Measurements from ENCODE around the gene THSD4. TPM values are rescaled to one million over a fixed set of nuclear protein-coding genes. Genes with fewer than 3 reads are reported as not detected.

The THSD4 gene
- total RNA-seq, 1 donor = 15.6 TPM

DNA sequence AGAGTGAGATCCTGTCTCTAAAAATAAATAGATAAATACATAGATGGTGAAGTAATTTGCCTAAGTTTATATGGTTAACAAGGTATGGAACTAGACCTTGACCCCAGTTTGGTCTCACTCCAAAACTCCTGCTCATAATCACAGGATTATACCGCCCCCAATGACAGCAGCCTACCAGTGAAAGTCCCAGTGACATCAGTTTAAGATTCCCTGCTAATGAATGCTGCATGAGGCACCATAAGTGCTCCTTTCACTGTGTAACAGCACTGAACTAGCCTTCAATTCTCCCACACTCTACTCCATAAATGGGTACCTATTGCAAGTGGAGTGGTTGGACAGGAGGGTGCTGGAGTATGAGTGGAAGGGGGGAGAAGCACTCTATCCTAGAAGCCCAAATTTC lies 23.7 kb upstream of the THSD4 start:
- no peak overlapping the region for H3K27ac ChIP-seq (ENCODE audit: low read depth, low read length)
- H3K4me3 ChIP-seq (ENCODE audit: insufficient read depth, low read length) = no peak overlapping the region
- no peaks in the 10 kb centered on the region for H3K36me3 ChIP-seq (ENCODE audit: insufficient read depth, low read length)
- no peaks in the 10 kb centered on the region for H3K9me3 ChIP-seq (ENCODE audit: low read depth, low read length)
- H2AFZ ChIP-seq (ENCODE audit: low read length) = no peak overlapping the region
- TF ChIP-seq, protein P1, sequence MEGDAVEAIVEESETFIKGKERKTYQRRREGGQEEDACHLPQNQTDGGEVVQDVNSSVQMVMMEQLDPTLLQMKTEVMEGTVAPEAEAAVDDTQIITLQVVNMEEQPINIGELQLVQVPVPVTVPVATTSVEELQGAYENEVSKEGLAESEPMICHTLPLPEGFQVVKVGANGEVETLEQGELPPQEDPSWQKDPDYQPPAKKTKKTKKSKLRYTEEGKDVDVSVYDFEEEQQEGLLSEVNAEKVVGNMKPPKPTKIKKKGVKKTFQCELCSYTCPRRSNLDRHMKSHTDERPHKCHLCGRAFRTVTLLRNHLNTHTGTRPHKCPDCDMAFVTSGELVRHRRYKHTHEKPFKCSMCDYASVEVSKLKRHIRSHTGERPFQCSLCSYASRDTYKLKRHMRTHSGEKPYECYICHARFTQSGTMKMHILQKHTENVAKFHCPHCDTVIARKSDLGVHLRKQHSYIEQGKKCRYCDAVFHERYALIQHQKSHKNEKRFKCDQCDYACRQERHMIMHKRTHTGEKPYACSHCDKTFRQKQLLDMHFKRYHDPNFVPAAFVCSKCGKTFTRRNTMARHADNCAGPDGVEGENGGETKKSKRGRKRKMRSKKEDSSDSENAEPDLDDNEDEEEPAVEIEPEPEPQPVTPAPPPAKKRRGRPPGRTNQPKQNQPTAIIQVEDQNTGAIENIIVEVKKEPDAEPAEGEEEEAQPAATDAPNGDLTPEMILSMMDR (IDR thresholded peaks at IDR 0.05; ENCODE audit: extremely low read depth, low read depth, low read length) = no peak
- H3K27me3 ChIP-seq (ENCODE audit: insufficient read depth, low read length) = no peaks in the 10 kb centered on the region
- H4K20me1 ChIP-seq (ENCODE audit: insufficient read depth, low read length) = no peaks in the 10 kb centered on the region
- no peak for DNase-seq (ENCODE audit: insufficient read length, low spot score, missing footprints)
- H3K79me2 ChIP-seq (ENCODE audit: insufficient read depth, low read length) = no peaks in the 10 kb centered on the region
- no peak overlapping the region for H3K4me2 ChIP-seq (ENCODE audit: insufficient read depth, low read length)
- peaks cover 18% of the 10 kb centered on the region for H3K4me1 ChIP-seq (ENCODE audit: insufficient read depth, low read length)

DNA sequence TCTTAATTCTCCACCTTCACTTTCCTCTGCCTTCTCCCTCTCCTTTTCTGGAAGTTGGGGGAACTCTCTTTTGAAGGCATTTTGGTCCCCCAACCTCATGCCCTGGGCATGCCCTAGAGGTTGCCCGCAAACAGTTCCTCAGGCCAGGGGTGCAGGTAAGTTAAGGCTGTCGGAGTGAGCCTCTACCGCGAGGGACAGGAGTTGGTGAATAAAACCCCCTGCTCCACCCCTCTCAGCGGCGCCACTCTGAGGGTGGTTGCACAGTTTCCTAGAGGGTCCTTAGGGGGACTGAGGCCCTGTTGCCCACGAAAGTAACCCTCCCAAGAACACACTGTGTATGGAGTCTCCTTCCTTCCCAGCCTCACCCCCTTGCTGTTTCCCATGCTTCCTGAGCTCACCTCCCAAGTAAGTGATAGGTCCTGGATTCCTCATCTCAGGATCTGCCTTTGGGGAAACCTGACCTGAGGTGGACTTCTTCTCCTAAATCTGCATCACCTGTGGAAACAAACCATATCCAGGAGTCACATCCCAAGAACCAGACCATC lies 23.1 kb upstream of the THSD4 start:
- Histone ChIP-seq H3K9me3 (ENCODE audit: low read depth, low read length) (no peaks in the 10 kb centered on the region), H2AFZ (ENCODE audit: low read length) (no peak overlapping the region), H3K4me2 (ENCODE audit: insufficient read depth, low read length) (no peak overlapping the region), H3K4me1 (ENCODE audit: insufficient read depth, low read length) (peaks cover 23% of the 10 kb centered on the region), H3K27ac (ENCODE audit: low read depth, low read length) (no peak overlapping the region), H3K4me3 (ENCODE audit: insufficient read depth, low read length) (no peak overlapping the region), H3K79me2 (ENCODE audit: insufficient read depth, low read length) (no peaks in the 10 kb centered on the region), H4K20me1 (ENCODE audit: insufficient read depth, low read length) (no peaks in the 10 kb centered on the region), H3K36me3 (ENCODE audit: insufficient read depth, low read length) (no peaks in the 10 kb centered on the region), H3K27me3 (ENCODE audit: insufficient read depth, low read length) (no peaks in the 10 kb centered on the region)
- DNase-seq (ENCODE audit: insufficient read length, low spot score, missing footprints) = no peak
- TF ChIP-seq, protein P1 (IDR thresholded peaks at IDR 0.05; ENCODE audit: extremely low read depth, low read depth, low read length) = no peak

DNA sequence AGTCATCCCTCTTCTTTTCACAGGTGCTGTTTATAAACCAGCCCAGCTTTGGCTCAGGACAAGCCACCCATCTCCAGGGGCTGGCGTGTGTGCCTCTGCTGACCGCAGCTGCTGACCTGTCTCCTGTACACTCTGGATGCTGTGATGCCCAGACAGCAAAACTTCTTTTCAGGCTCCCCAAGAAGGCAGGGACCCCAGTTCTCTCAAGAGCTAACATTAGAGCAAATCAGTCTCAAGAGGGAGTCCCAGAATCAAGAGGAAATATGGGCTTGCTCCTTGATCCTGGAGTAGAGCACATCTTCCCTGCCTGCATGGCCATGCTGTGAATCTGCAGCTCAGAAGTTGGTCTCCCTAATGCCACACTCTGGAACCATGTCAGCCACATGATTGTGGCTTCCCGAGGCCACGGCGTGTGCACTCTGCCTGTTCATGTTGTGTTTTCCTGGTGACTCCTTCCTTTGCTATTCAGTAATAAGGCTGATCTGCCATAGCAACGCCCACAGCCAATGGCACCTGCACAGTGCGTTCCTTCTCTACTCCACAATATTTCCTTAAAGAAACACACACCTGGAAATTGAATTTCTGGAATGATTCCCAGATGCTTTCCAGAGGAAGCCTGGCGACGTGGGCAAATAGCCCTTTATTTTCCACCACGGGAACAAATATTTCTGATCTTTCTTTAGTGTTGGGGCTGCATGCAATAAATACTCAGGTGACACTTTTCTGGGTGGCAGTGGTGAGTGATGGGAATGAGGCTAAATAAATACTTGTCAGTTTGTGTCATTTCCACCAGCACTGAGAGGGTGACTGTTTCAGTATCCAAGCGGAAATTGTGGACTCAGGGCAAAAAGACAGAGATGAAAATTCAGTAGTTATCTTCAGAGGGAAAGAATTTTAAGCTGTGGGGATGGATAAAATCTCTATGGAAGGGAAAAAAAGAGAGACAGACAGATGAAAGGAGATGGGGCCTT lies 21.9 kb upstream of the THSD4 start:
- Histone ChIP-seq H4K20me1 (ENCODE audit: insufficient read depth, low read length) (no peaks in the 10 kb centered on the region), H3K27ac (ENCODE audit: low read depth, low read length) (peak overlapping the region; percentile 10), H3K9me3 (ENCODE audit: low read depth, low read length) (no peaks in the 10 kb centered on the region), H2AFZ (ENCODE audit: low read length) (peak overlapping the region; percentile 42), H3K4me3 (ENCODE audit: insufficient read depth, low read length) (peak overlapping the region; percentile 12), H3K36me3 (ENCODE audit: insufficient read depth, low read length) (no peaks in the 10 kb centered on the region), H3K79me2 (ENCODE audit: insufficient read depth, low read length) (no peaks in the 10 kb centered on the region), H3K27me3 (ENCODE audit: insufficient read depth, low read length) (no peaks in the 10 kb centered on the region), H3K4me2 (ENCODE audit: insufficient read depth, low read length) (peak overlapping the region; percentile 28), H3K4me1 (ENCODE audit: insufficient read depth, low read length) (peaks cover 24% of the 10 kb centered on the region)
- TF ChIP-seq, protein P1 (IDR thresholded peaks at IDR 0.05; ENCODE audit: extremely low read depth, low read depth, low read length) = no peak
- DNase-seq (ENCODE audit: insufficient read length, low spot score, missing footprints) = peak; percentile 85

DNA sequence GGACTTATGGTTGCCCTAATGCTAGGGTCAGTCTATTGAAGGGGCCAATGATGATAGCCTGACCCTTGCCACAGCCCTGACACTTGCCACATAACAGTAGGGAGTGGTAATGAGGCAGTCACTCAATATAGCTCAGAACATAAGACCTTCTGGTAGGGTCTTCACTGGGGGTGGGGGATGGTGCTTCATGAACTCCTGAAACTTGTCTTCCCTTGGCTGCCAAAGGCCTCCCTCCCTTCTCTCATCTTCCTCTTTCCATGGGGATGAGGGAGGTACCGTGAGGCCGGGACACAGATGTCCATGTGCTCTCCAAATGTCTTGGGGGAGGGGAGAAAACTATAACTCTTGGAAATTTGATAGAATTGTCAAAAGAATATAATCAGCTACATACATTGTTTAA lies 21.1 kb upstream of the THSD4 start:
- TF ChIP-seq, protein P1 (IDR thresholded peaks at IDR 0.05; ENCODE audit: extremely low read depth, low read depth, low read length) = no peak
- H3K79me2 ChIP-seq (ENCODE audit: insufficient read depth, low read length) = no peaks in the 10 kb centered on the region
- no peaks in the 10 kb centered on the region for H3K36me3 ChIP-seq (ENCODE audit: insufficient read depth, low read length)
- H3K27ac ChIP-seq (ENCODE audit: low read depth, low read length) = no peak overlapping the region
- no peaks in the 10 kb centered on the region for H3K27me3 ChIP-seq (ENCODE audit: insufficient read depth, low read length)
- DNase-seq (ENCODE audit: insufficient read length, low spot score, missing footprints) = no peak
- H3K4me3 ChIP-seq (ENCODE audit: insufficient read depth, low read length) = no peak overlapping the region
- no peaks in the 10 kb centered on the region for H3K9me3 ChIP-seq (ENCODE audit: low read depth, low read length)
- H3K4me1 ChIP-seq (ENCODE audit: insufficient read depth, low read length) = peaks cover 24% of the 10 kb centered on the region
- no peaks in the 10 kb centered on the region for H4K20me1 ChIP-seq (ENCODE audit: insufficient read depth, low read length)
- H3K4me2 ChIP-seq (ENCODE audit: insufficient read depth, low read length) = no peak overlapping the region
- no peak overlapping the region for H2AFZ ChIP-seq (ENCODE audit: low read length)
